Pancreas (tissue), 10 donors: Measurements from ENCODE around the gene SRRD. TPM values are rescaled to one million over a fixed set of nuclear protein-coding genes. Genes with fewer than 3 reads are reported as not detected.

Experiments
- ATAC-seq, 4 donors: fragments of 200-7000 bp; cut with Tn5 transposase; one replicate each; pipeline versions ENCODE4 v1.8.0 to v1.9.1; 2020; ENCODE audit warnings: mild to moderate bottlenecking in 4 of 4, moderate library complexity in 4 of 4
- DNase-seq, 6 donors: peaks; one replicate each; pipeline ENCODE4 v3.0.0-alpha.2; 2020
- FAIRE-seq: peaks from 2 replicates; lab custom pipeline; 2012; peaks lifted over from hg19 to GRCh38; lab: Jason Lieb, UNC
- H3K27ac ChIP-seq, 4 donors: fragments of 200-600 bp; sonication (generic); 1 replicate in 3 of 4; 2 replicates in 1 of 4; pipeline versions ENCODE4 v1.5.0 to v1.8.0; 2020
- H3K27me3 ChIP-seq, 4 donors: fragments of 200-600 bp; one replicate each; pipeline ENCODE4 v1.8.0; 2021
- H3K36me3 ChIP-seq, 3 donors: fragments of 200-600 bp; sonication (generic) in 1 of 3; one replicate each; pipeline versions ENCODE4 v1.5.0 to v1.8.0; 2020 to 2021
- H3K4me1 ChIP-seq, 3 donors: fragments of 200-600 bp; one replicate each; pipeline ENCODE4 v1.8.0; 2021
- H3K4me3 ChIP-seq, 4 donors: fragments of 200-600 bp; sonication (generic) in 2 of 4; one replicate each; pipeline versions ENCODE4 v1.5.0 to v1.8.0; 2020 to 2021
- H3K9me3 ChIP-seq, 4 donors: fragments of 200-600 bp; one replicate each; pipeline ENCODE4 v1.8.0; 2021
- WGBS, 2 donors: extraction: QIAGEN DNeasy Blood & Tissue Kit; methylation state at CpG; one replicate each; pipeline ENCODE4 v1.1.7; 2013; 5-methylcytosine and 5-hydroxymethylcytosine counted together
- intact Hi-C, 3 donors: fragments of 100-400 bp; cut with DNase I; formaldehyde crosslinking; loops; one replicate each; pipeline versions ENCODE4 v1.11.1 to v1.14.2; 2022
- polyA plus RNA-seq, 2 donors: library from polyadenylated mRNA; stranded (reverse); fragments of 200-250 nt; gene quantifications; one replicate each; pipeline ENCODE4 v1.2.3, GENCODE V29; 2013
- total RNA-seq, 6 donors: library from RNA; stranded (reverse); fragmentation: NEBNext Ultra II Directional in 4 of 6; extraction: Animal tissue kit (Norgen Biotek cat#: 25700) in 4 of 6; gene quantifications; one replicate each; pipeline versions ENCODE4 v1.2.1 to v1.2.4, GENCODE V29; 2021 to 2023
- TF ChIP-seq, protein P1 (sequence below), 4 donors: fragments of 200-600 bp; sonication (generic) in 3 of 4; IDR thresholded peaks; one replicate each; pipeline versions ENCODE4 v1.5.0 to v1.8.0; 2021; ENCODE audit warnings: antibody characterized with exemption in 4 of 4
- donor health status: healthy with polysubstance abuse.
- donor health status: DM: no; HTN: no; CAD: no; lungs with moderate emphysema.
- donor health status: DM: no; HTN: no; CAD: no.
- donor health status: control.
- donor health status: control.
- donor health status: Bipolar disorder and iron deficiency.
- donor health status: DM: yes; HTN: yes; CAD: no.
- donor health status: DM: no; HTN: no; CAD: no.
- donor health status: DM: no; HTN: no; CAD: no.
- donor health status: DM: yes; HTN: yes; CAD: no.

Gene SRRD
- total and polyA plus RNA-seq, 8 donors, result 6.3 to 13.6 (median 10.8) TPM

- no peak overlapping the region for H3K4me3 ChIP-seq
- no peaks in the 10 kb centered on the region for H3K27me3 ChIP-seq
- FAIRE-seq (no peak), ATAC-seq (no peak), DNase-seq (no peak)
- H3K27ac ChIP-seq, result peak overlapping the region in 2 of 4 donors; percentile 58 to 67
- TF ChIP-seq, protein P1, sequence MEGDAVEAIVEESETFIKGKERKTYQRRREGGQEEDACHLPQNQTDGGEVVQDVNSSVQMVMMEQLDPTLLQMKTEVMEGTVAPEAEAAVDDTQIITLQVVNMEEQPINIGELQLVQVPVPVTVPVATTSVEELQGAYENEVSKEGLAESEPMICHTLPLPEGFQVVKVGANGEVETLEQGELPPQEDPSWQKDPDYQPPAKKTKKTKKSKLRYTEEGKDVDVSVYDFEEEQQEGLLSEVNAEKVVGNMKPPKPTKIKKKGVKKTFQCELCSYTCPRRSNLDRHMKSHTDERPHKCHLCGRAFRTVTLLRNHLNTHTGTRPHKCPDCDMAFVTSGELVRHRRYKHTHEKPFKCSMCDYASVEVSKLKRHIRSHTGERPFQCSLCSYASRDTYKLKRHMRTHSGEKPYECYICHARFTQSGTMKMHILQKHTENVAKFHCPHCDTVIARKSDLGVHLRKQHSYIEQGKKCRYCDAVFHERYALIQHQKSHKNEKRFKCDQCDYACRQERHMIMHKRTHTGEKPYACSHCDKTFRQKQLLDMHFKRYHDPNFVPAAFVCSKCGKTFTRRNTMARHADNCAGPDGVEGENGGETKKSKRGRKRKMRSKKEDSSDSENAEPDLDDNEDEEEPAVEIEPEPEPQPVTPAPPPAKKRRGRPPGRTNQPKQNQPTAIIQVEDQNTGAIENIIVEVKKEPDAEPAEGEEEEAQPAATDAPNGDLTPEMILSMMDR (IDR thresholded peaks at IDR 0.05), result no peak
- peaks cover 0 to 27% (median 5%) of the 10 kb centered on the region in 3 donors for H3K4me1 ChIP-seq
- WGBS, 2 donors, result 74 to 76% methylated on average over 7 of the region's 7 CpGs
- H3K36me3 ChIP-seq, result peaks cover 0 to 44% (median 4%) of the 10 kb centered on the region in 3 donors
- H3K9me3 ChIP-seq, result no peaks in the 10 kb centered on the region
- intact Hi-C loops, result no loop called here
These were observed 50.6 kb downstream of the SRRD start for GRCh38 chr22:26534171-26534855.

GRCh38 chr22:26534874-26535602 is 51.4 kb downstream of the SRRD start:
- peak in 2 of 4 donors; percentile 4 to 8 for ATAC-seq
- Histone ChIP-seq H3K9me3 (no peaks in the 10 kb centered on the region), H3K4me3 (no peak overlapping the region), H3K36me3 (peaks cover 0 to 51% (median 4%) of the 10 kb centered on the region in 3 donors), H3K4me1 (peaks cover 0 to 20% (median 5%) of the 10 kb centered on the region in 3 donors), H3K27ac (peak overlapping the region in 2 of 4 donors; percentile 58 to 67), H3K27me3 (no peaks in the 10 kb centered on the region)
- intact Hi-C loops, result no loop called here
- TF ChIP-seq, protein P1 (IDR thresholded peaks at IDR 0.05), result no peak
- no peak for FAIRE-seq
- 42 to 50% methylated on average over 13 of the region's 13 CpGs for WGBS, 2 donors
- no peak for DNase-seq

- peaks cover 0 to 15% (median 5%) of the 10 kb centered on the region in 3 donors for H3K4me1 ChIP-seq
- WGBS, 2 donors, result 88 to 92% methylated on average over 3 of the region's 3 CpGs
- peak overlapping the region in 2 of 4 donors; percentile 58 to 67 for H3K27ac ChIP-seq
- ATAC-seq (no peak), FAIRE-seq (no peak), DNase-seq (no peak)
- no peaks in the 10 kb centered on the region for H3K9me3 ChIP-seq
- no peak overlapping the region for H3K4me3 ChIP-seq
- TF ChIP-seq, protein P1 (IDR thresholded peaks at IDR 0.05), result no peak
- peaks cover 0 to 57% (median 5%) of the 10 kb centered on the region in 3 donors for H3K36me3 ChIP-seq
- intact Hi-C loops, result no loop called here
- no peaks in the 10 kb centered on the region for H3K27me3 ChIP-seq
These were observed 51.9 kb downstream of the SRRD start for GRCh38 chr22:26535603-26535908.

DNA sequence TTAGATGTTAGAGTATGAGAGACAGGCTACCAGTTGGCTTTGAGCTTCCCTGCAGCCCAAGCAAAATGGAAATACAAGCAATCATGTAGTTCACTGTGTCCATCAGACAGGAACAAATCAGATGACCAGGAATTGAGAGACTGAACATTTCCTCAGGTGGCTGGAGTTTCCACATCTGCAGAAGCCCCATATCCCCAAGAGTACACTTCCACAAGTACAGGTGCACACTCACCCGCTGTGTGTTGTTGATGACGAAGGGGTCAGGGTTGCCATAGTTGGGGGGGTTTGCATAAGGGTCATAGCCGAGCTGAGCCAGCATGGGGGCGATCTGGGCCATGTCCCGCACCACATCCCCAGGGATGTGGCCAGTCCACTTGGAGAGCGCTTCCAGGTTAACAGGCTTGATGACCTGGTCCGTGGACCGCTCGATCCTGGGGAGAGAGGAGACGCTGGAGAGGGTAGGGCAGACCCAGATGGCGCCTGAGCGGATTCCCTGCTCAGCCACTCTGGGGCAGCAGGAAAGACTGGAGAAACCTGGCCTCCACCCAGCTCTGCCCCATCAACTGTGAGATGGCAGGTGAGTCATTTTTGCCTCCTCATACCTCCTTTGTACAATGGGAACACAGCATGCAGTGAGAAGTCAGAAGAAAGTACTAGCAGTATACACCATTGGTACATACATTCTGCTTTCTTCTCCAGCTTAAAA is 52.5 kb downstream of the SRRD start:
- Histone ChIP-seq H3K9me3 (no peaks in the 10 kb centered on the region), H3K27me3 (no peaks in the 10 kb centered on the region), H3K36me3 (peaks cover 2 to 58% (median 11%) of the 10 kb centered on the region in 3 donors), H3K27ac (peak overlapping the region in 2 of 4 donors; percentile 58 to 67), H3K4me1 (peaks cover 0 to 15% (median 5%) of the 10 kb centered on the region in 3 donors), H3K4me3 (no peak overlapping the region)
- TF ChIP-seq, protein P1 (IDR thresholded peaks at IDR 0.05), result no peak
- ATAC-seq (peak; percentile 49 to 66 (median 58)), FAIRE-seq (no peak), DNase-seq (peak in 4 of 6 donors; percentile 60 to 77 (median 72))
- intact Hi-C loops, result no loop called here
- 71 to 74% methylated on average over 12 of the region's 12 CpGs for WGBS, 2 donors
